IMR-90 (cell line): Measurements from ENCODE around the gene AXDND1. TPM values are rescaled to one million over a fixed set of nuclear protein-coding genes. Genes with fewer than 3 reads are reported as not detected.

ENCODE experiments used
- ATAC-seq: fragments of 200-7000 bp; cut with Tn5 transposase; 2 replicates; pipeline ENCODE4 v1.9.1; 2020; ENCODE audit warnings: low read depth, mild to moderate bottlenecking, moderate library complexity
- BruUV-seq: library from RNA; stranded (reverse); fragments of 400-500 nt; replicated peaks from 2 replicates; lab custom pipeline; 2021; lab: Mats Ljungman, UMichigan
- CTCF ChIA-PET: fragments of 300-600 bp; formaldehyde crosslinking; extraction: SDS; loops from one replicate; lab custom pipeline; 2021; ENCODE audit warnings: antibody characterized with exemption; lab: Yijun Ruan, JAX
- POLR2A ChIA-PET: fragments of 300-600 bp; sonication (Branson Sonifier 250); formaldehyde crosslinking; loops from one replicate; lab custom pipeline; 2022; ENCODE audit warnings: antibody characterized with exemption; ENCODE audit not compliant: unreplicated experiment; lab: Charles Lee
- DNase-seq: peaks from one replicate; pipeline ENCODE4 v3.0.0; 2013
- H2AFZ ChIP-seq: replicated peaks from 2 replicates; pipeline ENCODE3; 2013; ENCODE audit warnings: low read length, mild to moderate bottlenecking; ENCODE audit not compliant: poor library complexity
- H2AK5ac ChIP-seq: 2 replicates; pipeline ENCODE4 v1.6.1; 2013; ENCODE audit warnings: low read depth, low read length, inconsistent platforms
- H2AK9ac ChIP-seq: replicated peaks from 2 replicates; pipeline ENCODE3; 2013; ENCODE audit warnings: mild to moderate bottlenecking, low read depth, low read length, moderate library complexity; ENCODE audit not compliant: poor library complexity
- H2BK120ac ChIP-seq: 2 replicates; pipeline ENCODE4 v1.6.1; 2013; ENCODE audit warnings: low read depth, low read length, inconsistent platforms
- H2BK15ac ChIP-seq: 3 replicates; pipeline ENCODE4 v1.6.1; 2013; ENCODE audit warnings: low read depth, low read length, inconsistent platforms
- H2BK20ac ChIP-seq: 2 replicates; pipeline ENCODE4 v1.6.1; 2013; ENCODE audit warnings: low read depth, mild to moderate bottlenecking, inconsistent platforms, low read length, moderate library complexity
- H2BK5ac ChIP-seq: 2 replicates; pipeline ENCODE4 v1.6.1; 2013; ENCODE audit warnings: mild to moderate bottlenecking, low read depth, low read length, inconsistent platforms; ENCODE audit not compliant: poor library complexity, severe bottlenecking
- H3K14ac ChIP-seq: replicated peaks from 2 replicates; pipeline ENCODE4 v1.6.1; 2013; ENCODE audit warnings: low read depth, low read length, inconsistent platforms
- H3K18ac ChIP-seq: 2 replicates; pipeline ENCODE4 v1.6.1; 2013; ENCODE audit warnings: low read depth, low read length, control low read depth
- H3K23ac ChIP-seq: 2 replicates; pipeline ENCODE4 v1.6.1; 2013; ENCODE audit warnings: low read depth, low read length, inconsistent platforms
- H3K27ac ChIP-seq: 2 replicates; pipeline ENCODE4 v1.5.1; 2013; ENCODE audit warnings: mild to moderate bottlenecking, control low read depth, low read length; ENCODE audit not compliant: insufficient read depth
- H3K27me3 ChIP-seq: 2 replicates; pipeline ENCODE4 v1.6.1; 2013; ENCODE audit warnings: low read length; ENCODE audit not compliant: control insufficient read depth, insufficient read depth
- H3K36me3 ChIP-seq: 2 replicates; pipeline ENCODE4 v1.6.1; 2013; ENCODE audit warnings: low read length, mixed read lengths; ENCODE audit not compliant: control insufficient read depth, insufficient read depth
- H3K4ac ChIP-seq: 2 replicates; pipeline ENCODE4 v1.6.1; 2013; ENCODE audit warnings: low read depth, low read length, inconsistent platforms
- H3K4me1 ChIP-seq: 2 replicates; pipeline ENCODE4 v1.6.1; 2013; ENCODE audit warnings: low read length, mixed read lengths; ENCODE audit not compliant: control insufficient read depth, insufficient read depth
- H3K4me2 ChIP-seq: 2 replicates; pipeline ENCODE4 v1.6.1; 2013; ENCODE audit warnings: low read depth, mild to moderate bottlenecking, control low read depth, low read length, moderate library complexity
- H3K4me3 ChIP-seq: 2 replicates; pipeline ENCODE4 v1.5.1; 2013; ENCODE audit warnings: low read depth, mild to moderate bottlenecking, control low read depth, low read length, moderate library complexity; ENCODE audit not compliant: insufficient read depth
- H3K56ac ChIP-seq: 2 replicates; pipeline ENCODE4 v1.6.1; 2013; ENCODE audit warnings: low read length, inconsistent platforms; ENCODE audit not compliant: insufficient read depth; ENCODE audit errors: extremely low read depth
- H3K79me1 ChIP-seq, 2 experiments: 2 replicates each; pipeline ENCODE4 v1.6.1; 2013; ENCODE audit warnings: low read length in 2 of 2, inconsistent platforms in 1 of 2, low read depth in 1 of 2
- H3K9ac ChIP-seq: 2 replicates; pipeline ENCODE4 v1.6.1; 2013; ENCODE audit warnings: low read depth, low read length, control low read depth
- H3K9me1 ChIP-seq: 2 replicates; pipeline ENCODE4 v1.6.1; 2013; ENCODE audit warnings: low read length, inconsistent platforms; ENCODE audit not compliant: insufficient read depth
- H3K9me3 ChIP-seq: 2 replicates; pipeline ENCODE4 v1.6.1; 2013; ENCODE audit warnings: low read length; ENCODE audit not compliant: control insufficient read depth, insufficient read depth
- H4K20me1 ChIP-seq: 2 replicates; pipeline ENCODE4 v1.6.1; 2013; ENCODE audit warnings: low read length, inconsistent platforms; ENCODE audit not compliant: insufficient read depth
- H4K5ac ChIP-seq: 2 replicates; pipeline ENCODE4 v1.6.1; 2013; ENCODE audit warnings: mild to moderate bottlenecking, low read depth, low read length, control low read depth
- H4K8ac ChIP-seq, 2 experiments: 2 replicates each; pipeline ENCODE4 v1.6.1; 2013; ENCODE audit warnings: low read depth in 2 of 2, low read length in 2 of 2, control low read depth in 1 of 2, inconsistent platforms in 1 of 2
- H4K91ac ChIP-seq: 2 replicates; pipeline ENCODE4 v1.6.1; 2013; ENCODE audit warnings: low read depth, low read length, inconsistent platforms; ENCODE audit not compliant: insufficient read depth
- ELK1 ChIP-seq: fragments of 150-350 bp; IDR thresholded peaks from 2 replicates; pipeline ENCODE4 v1.6.1; 2016; ENCODE audit warnings: low read depth, mild to moderate bottlenecking, low read length, moderate library complexity, borderline replicate concordance
- FOS ChIP-seq: fragments of 150-350 bp; IDR thresholded peaks from 2 replicates; pipeline ENCODE4 v1.6.1; 2016; ENCODE audit warnings: low read depth, low read length
- POLR2A ChIP-seq: IDR thresholded peaks from 2 replicates; pipeline ENCODE4 v1.6.1; 2012; ENCODE audit warnings: mild to moderate bottlenecking, low read depth, low read length
- WGBS, 2 experiments: methylation state at CpG; one replicate each; pipeline versions ENCODE4 v1.1.5 to v1.1.7; 2013; ENCODE audit warnings: missing lambda C conversion rate in 2 of 2; ENCODE audit not compliant: insufficient read length in 1 of 2; ENCODE audit errors: extremely low coverage in 2 of 2; 5-methylcytosine and 5-hydroxymethylcytosine counted together
- dilution Hi-C: fragments of 300-500 bp; cut with HindIII; formaldehyde crosslinking; loops from one replicate; pipeline ENCODE4 v1.14.3; 2018; ENCODE audit warnings: low sequenced_read_pairs; ENCODE audit not compliant: unreplicated experiment
- in situ Hi-C: fragments of 300-500 bp; cut with MboI; formaldehyde crosslinking; loops from 3 replicates; pipeline ENCODE4 v1.14.3; 2019; ENCODE audit warnings: low sequenced_read_pairs, inconsistent platforms, mixed read lengths
- intact Hi-C: fragments of 100-400 bp; cut with micrococcal nuclease; formaldehyde crosslinking; loops from 2 replicates; pipeline ENCODE4 v1.10.0; 2022
- polyA plus RNA-seq, 3 experiments: library from polyadenylated mRNA; depleted of rRNA; stranded (reverse); fragments of >200 nt; gene quantifications; 2 replicates each; pipeline ENCODE4 v1.2.3, GENCODE V29; 2012; ENCODE audit warnings: low replicate concordance in 1 of 3
- total RNA-seq: library from RNA; depleted of rRNA; stranded (reverse); fragments of >200 nt; gene quantifications from 2 replicates; pipeline ENCODE4 v1.2.3, GENCODE V29; 2012

The AXDND1 gene
- total and polyA plus RNA-seq, 2 of the 4 experiments (the other 2 are of a cell fraction) = not detected

DNA sequence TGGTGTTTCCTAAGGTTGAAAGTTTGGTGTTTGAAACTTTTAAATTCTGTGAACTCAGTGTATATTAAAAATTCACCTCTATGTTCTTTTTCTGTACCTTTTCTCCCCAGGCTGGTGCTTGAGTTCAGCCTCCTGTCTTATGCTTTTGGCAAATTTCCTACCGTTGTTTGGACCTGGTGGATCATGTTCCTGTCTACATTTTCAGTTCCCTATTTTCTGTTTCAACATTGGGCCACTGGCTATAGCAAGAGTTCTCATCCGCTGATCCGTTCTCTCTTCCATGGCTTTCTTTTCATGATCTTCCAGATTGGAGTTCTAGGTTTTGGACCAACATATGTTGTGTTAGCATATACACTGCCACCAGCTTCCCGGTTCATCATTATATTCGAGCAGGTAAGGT lies 24.9 kb upstream of the AXDND1 start:
- no peak overlapping the region for H2BK120ac ChIP-seq
- H2BK15ac ChIP-seq = no peak overlapping the region
- ChIA-PET POLR2A (no interaction called here), CTCF (no interaction called here)
- no peak for DNase-seq
- H3K4me3 ChIP-seq = no peak overlapping the region
- H3K9me3 ChIP-seq = no peaks in the 10 kb centered on the region
- no peak overlapping the region for H4K91ac ChIP-seq
- in situ Hi-C loops = no loop called here
- no peak overlapping the region for H3K14ac ChIP-seq
- H3K23ac ChIP-seq = no peak overlapping the region
- H3K18ac ChIP-seq = no peak overlapping the region
- peaks cover 8% of the 10 kb centered on the region in 2 experiments; a peak in 2 of 4 replicates for H3K79me1 ChIP-seq
- no peak overlapping the region for H2AK5ac ChIP-seq
- ATAC-seq = no peak
- no peak overlapping the region for H2BK20ac ChIP-seq
- no peak overlapping the region for H2AK9ac ChIP-seq
- H3K27ac ChIP-seq = no peak overlapping the region
- H3K9me1 ChIP-seq = no peaks in the 10 kb centered on the region
- dilution Hi-C loops = no loop called here
- no peak overlapping the region for H3K4me2 ChIP-seq
- no peak overlapping the region; a peak in 1 of 4 replicates for H4K8ac ChIP-seq
- no peak overlapping the region for H3K56ac ChIP-seq
- no peaks in the 10 kb centered on the region for H3K4me1 ChIP-seq
- TF ChIP-seq ELK1 = no peak
- TF ChIP-seq FOS = no peak
- no peak for TF ChIP-seq POLR2A
- no peak overlapping the region for H2BK5ac ChIP-seq
- H3K36me3 ChIP-seq = peaks cover 31% of the 10 kb centered on the region
- no peak overlapping the region for H3K4ac ChIP-seq
- no peak overlapping the region for H2AFZ ChIP-seq
- H4K5ac ChIP-seq = no peak overlapping the region
- no CpG with 5 or more reads among the region's 5 CpGs for WGBS, 2 experiments
- no TSS peak for BruUV-seq
- no peaks in the 10 kb centered on the region for H3K27me3 ChIP-seq
- H3K9ac ChIP-seq = no peak overlapping the region
- H4K20me1 ChIP-seq = no peaks in the 10 kb centered on the region
- intact Hi-C loops = no loop called here
